ENCODE measurements around the gene PCDHGB6. TPM values are rescaled to one million over a fixed set of nuclear protein-coding genes. Genes with fewer than 3 reads are reported as not detected.

PCDHGB6 gene
- total and polyA plus RNA-seq, 4 donors, result 1.1 to 11.6 (median 4.1) TPM

DNA sequence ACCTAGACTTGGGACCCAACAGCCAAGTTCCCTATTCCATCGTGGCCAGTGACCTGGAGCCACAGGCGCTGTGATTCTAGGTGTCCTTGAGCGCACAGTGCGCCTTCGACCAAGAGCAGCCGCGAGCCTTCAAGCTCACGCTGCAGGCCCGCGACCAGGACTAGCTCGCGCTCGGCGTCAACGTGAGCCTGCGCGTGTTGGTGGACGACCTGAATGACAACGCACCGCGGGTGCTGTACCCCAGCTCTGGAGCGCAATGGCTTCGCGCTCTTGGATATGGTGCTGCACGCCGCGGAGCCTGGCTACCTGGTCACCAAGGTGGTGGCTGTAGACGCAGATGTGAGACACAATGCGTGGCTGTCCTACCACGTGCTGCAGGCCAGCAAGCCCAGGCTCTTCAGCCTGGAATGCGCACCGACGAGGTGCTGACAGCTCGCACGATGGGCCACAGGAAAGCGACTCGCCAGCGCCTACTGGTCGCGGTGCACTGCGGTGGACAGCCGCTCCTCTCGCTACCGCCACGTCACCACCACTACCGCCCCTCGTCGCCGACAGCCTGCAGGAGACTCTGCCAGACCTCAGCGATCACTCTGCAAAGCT is 33.9 kb downstream of the PCDHGB6 start:
- WGBS, 2 donors, result 51 to 58% methylated on average over 50 of the region's 50 CpGs
- DNase-seq (no peak), ATAC-seq (ENCODE audit: insufficient read depth, low FRiP score) (no peak)
- Histone ChIP-seq H3K9me3 (ENCODE audit: control insufficient read depth in 4 of 4, insufficient read depth in 3 of 4, low read length in 3 of 4) (peaks cover 9 to 23% (median 16%) of the 10 kb centered on the region in 4 donors), H3K27ac (ENCODE audit: low read depth in 1 of 2, low read length in 1 of 2) (no peak overlapping the region), H3K4me3 (no peak overlapping the region), H3K27me3 (ENCODE audit: control insufficient read depth in 3 of 3, insufficient read depth in 3 of 3, low read length in 2 of 3) (no peaks in the 10 kb centered on the region), H3K9ac (ENCODE audit: insufficient read depth in 1 of 2, low read length in 2 of 2) (no peak overlapping the region), H3K4me1 (ENCODE audit: control insufficient read depth in 5 of 5, insufficient read depth in 5 of 5, low read length in 5 of 5) (no peaks in the 10 kb centered on the region), H3K36me3 (ENCODE audit: control insufficient read depth in 4 of 4, insufficient read depth in 4 of 4, low read length in 4 of 4) (peaks cover 0 to 18% (median 2%) of the 10 kb centered on the region in 4 donors)
- no peak for TF ChIP-seq CTCF (IDR thresholded peaks at IDR 0.05; ENCODE audit: control extremely low read depth, extremely low read depth)

Other genes with a start within 250 kb of the PCDHGB6 start
Only the 30 nearest of the 37 such genes appear.
- 1 to 10 TPM; 1.9 to 6.3 TPM for gene PCDHB10, start 215.7 kb upstream of the PCDHGB6 start, total RNA-seq
- gene PCDHB10, start 215.7 kb upstream of the PCDHGB6 start, polyA plus RNA-seq, result under 1 TPM; 0.53 to 0.63 TPM
- 1 to 10 TPM; 2.2 to 9.6 TPM for gene PCDHB11, start 208.4 kb upstream of the PCDHGB6 start, total RNA-seq
- gene PCDHB11, start 208.4 kb upstream of the PCDHGB6 start, polyA plus RNA-seq, result under 1 TPM; 0.44 to 0.53 TPM
- gene PCDHB12, start 199.3 kb upstream of the PCDHGB6 start, total RNA-seq, result 10 to 100 TPM in 1 of 2 donors, 1 to 10 TPM in 1; 2.8 to 10.1 TPM
- under 1 TPM; 0.47 to 0.71 TPM for gene PCDHB12, start 199.3 kb upstream of the PCDHGB6 start, polyA plus RNA-seq
- gene PCDHB13, start 194.1 kb upstream of the PCDHGB6 start, total RNA-seq, result 1 to 10 TPM; 3.3 to 7.7 TPM
- gene PCDHB13, start 194.1 kb upstream of the PCDHGB6 start, polyA plus RNA-seq, result under 1 TPM; 0.58 to 0.59 TPM
- gene PCDHB14, start 184.7 kb upstream of the PCDHGB6 start, total RNA-seq, result 10 to 100 TPM in 1 of 2 donors, 1 to 10 TPM in 1; 2.8 to 10.6 TPM
- 1 to 10 TPM in 1 of 2 donors, under 1 TPM in 1; 0.67 to 1.2 TPM for gene PCDHB14, start 184.7 kb upstream of the PCDHGB6 start, polyA plus RNA-seq
- 1 to 10 TPM; 3.2 to 8.0 TPM for gene PCDHB15, start 162.6 kb upstream of the PCDHGB6 start, total RNA-seq
- 1 to 10 TPM; 1.4 to 1.8 TPM for gene PCDHB15, start 162.6 kb upstream of the PCDHGB6 start, polyA plus RNA-seq
- gene SLC25A2, start 104.0 kb upstream of the PCDHGB6 start, total RNA-seq, result under 1 TPM; 0.17 to 0.83 TPM
- under 1 TPM; 0.05 to 0.22 TPM for gene SLC25A2, start 104.0 kb upstream of the PCDHGB6 start, polyA plus RNA-seq
- gene TAF7, start 87.2 kb upstream of the PCDHGB6 start, total RNA-seq, result 10 to 100 TPM; 51.4 to 97.1 TPM
- gene TAF7, start 87.2 kb upstream of the PCDHGB6 start, polyA plus RNA-seq, result 10 to 100 TPM; 29.9 to 76.2 TPM
- gene PCDHGA1, start 77.5 kb upstream of the PCDHGB6 start, total RNA-seq, result under 1 TPM; 0.57 to 0.71 TPM
- under 1 TPM; 0.15 to 0.16 TPM for gene PCDHGA1, start 77.5 kb upstream of the PCDHGB6 start, polyA plus RNA-seq
- gene PCDHGA2, start 69.3 kb upstream of the PCDHGB6 start, total RNA-seq, result 1 to 10 TPM; 5.5 to 7.7 TPM
- 1 to 10 TPM in 1 of 2 donors, under 1 TPM in 1; 0.39 to 1.1 TPM for gene PCDHGA2, start 69.3 kb upstream of the PCDHGB6 start, polyA plus RNA-seq
- 1 to 10 TPM; 2.1 to 5.1 TPM for gene PCDHGA3, start 64.2 kb upstream of the PCDHGB6 start, total RNA-seq
- gene PCDHGA3, start 64.2 kb upstream of the PCDHGB6 start, polyA plus RNA-seq, result under 1 TPM; 0.26 to 0.45 TPM
- 1 to 10 TPM; 2.4 to 8.4 TPM for gene PCDHGB1, start 57.9 kb upstream of the PCDHGB6 start, total RNA-seq
- under 1 TPM; 0.17 to 0.20 TPM for gene PCDHGB1, start 57.9 kb upstream of the PCDHGB6 start, polyA plus RNA-seq
- gene PCDHGA4, start 53.0 kb upstream of the PCDHGB6 start, total RNA-seq, result 1 to 10 TPM; 4.6 to 7.0 TPM
- under 1 TPM; 0.35 to 0.48 TPM for gene PCDHGA4, start 53.0 kb upstream of the PCDHGB6 start, polyA plus RNA-seq
- gene PCDHGB2, start 48.0 kb upstream of the PCDHGB6 start, total RNA-seq, result 10 to 100 TPM in 1 of 2 donors, 1 to 10 TPM in 1; 4.6 to 10.1 TPM
- under 1 TPM; 0.28 to 0.48 TPM for gene PCDHGB2, start 48.0 kb upstream of the PCDHGB6 start, polyA plus RNA-seq
- gene PCDHGA5, start 43.9 kb upstream of the PCDHGB6 start, total RNA-seq, result 1 to 10 TPM; 2.9 to 9.3 TPM
- gene PCDHGA5, start 43.9 kb upstream of the PCDHGB6 start, polyA plus RNA-seq, result under 1 TPM; 0.31 to 0.32 TPM
- 1 to 10 TPM; 3.2 to 7.9 TPM for gene PCDHGB3, start 37.8 kb upstream of the PCDHGB6 start, total RNA-seq
- under 1 TPM; 0.18 to 0.24 TPM for gene PCDHGB3, start 37.8 kb upstream of the PCDHGB6 start, polyA plus RNA-seq
- 1 to 10 TPM; 4.9 to 8.5 TPM for gene PCDHGA6, start 34.1 kb upstream of the PCDHGB6 start, total RNA-seq
- gene PCDHGA6, start 34.1 kb upstream of the PCDHGB6 start, polyA plus RNA-seq, result under 1 TPM; 0.59 to 0.96 TPM
- 1 to 10 TPM; 2.9 to 6.3 TPM for gene PCDHGA7, start 25.3 kb upstream of the PCDHGB6 start, total RNA-seq
- gene PCDHGA7, start 25.3 kb upstream of the PCDHGB6 start, polyA plus RNA-seq, result under 1 TPM; 0.23 to 0.30 TPM
- gene PCDHGB4, start 20.3 kb upstream of the PCDHGB6 start, total RNA-seq, result 10 to 100 TPM in 1 of 2 donors, 1 to 10 TPM in 1; 6.9 to 12.1 TPM
- 1 to 10 TPM in 1 of 2 donors, under 1 TPM in 1; 0.31 to 1.0 TPM for gene PCDHGB4, start 20.3 kb upstream of the PCDHGB6 start, polyA plus RNA-seq
- 1 to 10 TPM; 1.9 to 7.3 TPM for gene PCDHGA8, start 15.4 kb upstream of the PCDHGB6 start, total RNA-seq
- under 1 TPM; 0.06 to 0.18 TPM for gene PCDHGA8, start 15.4 kb upstream of the PCDHGB6 start, polyA plus RNA-seq
- gene PCDHGB5, start 10.1 kb upstream of the PCDHGB6 start, total RNA-seq, result 10 to 100 TPM in 1 of 2 donors, 1 to 10 TPM in 1; 10.0 to 14.3 TPM
- 1 to 10 TPM; 1.2 to 2.5 TPM for gene PCDHGB5, start 10.1 kb upstream of the PCDHGB6 start, polyA plus RNA-seq
- gene PCDHGA9, start 5.2 kb upstream of the PCDHGB6 start, total RNA-seq, result 10 to 100 TPM in 1 of 2 donors, 1 to 10 TPM in 1; 4.8 to 13.8 TPM
- gene PCDHGA9, start 5.2 kb upstream of the PCDHGB6 start, polyA plus RNA-seq, result under 1 TPM; 0.59 to 0.90 TPM
- 10 to 100 TPM in 1 of 2 donors, 1 to 10 TPM in 1; 5.7 to 12.9 TPM for gene PCDHGA10, start 5.0 kb downstream of the PCDHGB6 start, total RNA-seq
- under 1 TPM; 0.89 to 0.96 TPM for gene PCDHGA10, start 5.0 kb downstream of the PCDHGB6 start, polyA plus RNA-seq
- gene PCDHGB7, start 9.7 kb downstream of the PCDHGB6 start, total RNA-seq, result 10 to 100 TPM; 16.6 to 18.1 TPM
- gene PCDHGB7, start 9.7 kb downstream of the PCDHGB6 start, polyA plus RNA-seq, result 1 to 10 TPM; 1.6 to 4.7 TPM
- 10 to 100 TPM in 1 of 2 donors, 1 to 10 TPM in 1; 3.8 to 11.1 TPM for gene PCDHGA11, start 13.0 kb downstream of the PCDHGB6 start, total RNA-seq
- gene PCDHGA11, start 13.0 kb downstream of the PCDHGB6 start, polyA plus RNA-seq, result under 1 TPM; 0.65 to 0.81 TPM
- gene PCDHGA12, start 22.5 kb downstream of the PCDHGB6 start, total RNA-seq, result 1 to 10 TPM; 5.6 to 7.9 TPM
- 1 to 10 TPM; 1.2 to 1.6 TPM for gene PCDHGA12, start 22.5 kb downstream of the PCDHGB6 start, polyA plus RNA-seq
- gene PCDHGC3, start 67.9 kb downstream of the PCDHGB6 start, total RNA-seq, result 100 to 1,000 TPM in 1 of 2 donors, 10 to 100 TPM in 1; 63.9 to 116 TPM
- 10 to 100 TPM; 44.8 to 73.4 TPM for gene PCDHGC3, start 67.9 kb downstream of the PCDHGB6 start, polyA plus RNA-seq
- gene PCDHGC4, start 77.0 kb downstream of the PCDHGB6 start, total RNA-seq, result 1 to 10 TPM; 3.1 to 8.7 TPM
- under 1 TPM; 0.08 to 0.24 TPM for gene PCDHGC4, start 77.0 kb downstream of the PCDHGB6 start, polyA plus RNA-seq
- gene PCDHGC5, start 81.1 kb downstream of the PCDHGB6 start, total RNA-seq, result 1 to 10 TPM; 2.7 to 5.1 TPM
- gene PCDHGC5, start 81.1 kb downstream of the PCDHGB6 start, polyA plus RNA-seq, result under 1 TPM; 0.14 to 0.39 TPM
- gene DIAPH1, start 211.0 kb downstream of the PCDHGB6 start, total RNA-seq, result 100 to 1,000 TPM in 1 of 2 donors, 10 to 100 TPM in 1; 41.7 to 151 TPM
- gene DIAPH1, start 211.0 kb downstream of the PCDHGB6 start, polyA plus RNA-seq, result 10 to 100 TPM; 54.0 to 74.8 TPM